NCI-H2081 treated with DMSO at 0.1 percent for 48 hours (cell line): ENCODE data around the gene GALNT17.

Source experiments
- DNase-seq: peaks from one replicate; lab custom pipeline; 2025; lab: John Stamatoyannopoulos, UW

The GALNT17 gene

DNA sequence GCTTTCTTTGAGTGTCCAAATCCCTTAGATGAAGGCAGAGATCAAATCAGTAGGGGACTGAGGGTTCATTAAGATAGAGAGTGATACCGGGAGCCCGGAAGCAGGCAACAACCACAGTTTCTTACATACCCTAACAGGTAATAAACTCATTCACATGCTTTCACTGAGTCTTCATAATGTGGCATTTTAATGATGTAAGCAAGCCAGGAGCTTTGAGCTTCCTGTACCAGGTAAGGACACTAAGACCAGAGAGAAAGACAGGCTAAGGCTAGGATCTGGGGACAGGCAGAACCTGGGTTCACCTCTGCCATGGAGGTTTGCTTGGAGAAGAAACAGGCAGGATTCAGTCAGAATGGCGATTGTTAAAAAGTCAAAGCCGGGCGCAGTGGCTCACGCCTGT lies 618.3 kb downstream of the GALNT17 start:
- DNase-seq = no peak

GRCh38 chr7:71752171-71752935 lies 620.4 kb downstream of the GALNT17 start:
- DNase-seq = no peak

GRCh38 chr7:71753236-71753635 lies 621.3 kb downstream of the GALNT17 start:
- no peak for DNase-seq

DNA sequence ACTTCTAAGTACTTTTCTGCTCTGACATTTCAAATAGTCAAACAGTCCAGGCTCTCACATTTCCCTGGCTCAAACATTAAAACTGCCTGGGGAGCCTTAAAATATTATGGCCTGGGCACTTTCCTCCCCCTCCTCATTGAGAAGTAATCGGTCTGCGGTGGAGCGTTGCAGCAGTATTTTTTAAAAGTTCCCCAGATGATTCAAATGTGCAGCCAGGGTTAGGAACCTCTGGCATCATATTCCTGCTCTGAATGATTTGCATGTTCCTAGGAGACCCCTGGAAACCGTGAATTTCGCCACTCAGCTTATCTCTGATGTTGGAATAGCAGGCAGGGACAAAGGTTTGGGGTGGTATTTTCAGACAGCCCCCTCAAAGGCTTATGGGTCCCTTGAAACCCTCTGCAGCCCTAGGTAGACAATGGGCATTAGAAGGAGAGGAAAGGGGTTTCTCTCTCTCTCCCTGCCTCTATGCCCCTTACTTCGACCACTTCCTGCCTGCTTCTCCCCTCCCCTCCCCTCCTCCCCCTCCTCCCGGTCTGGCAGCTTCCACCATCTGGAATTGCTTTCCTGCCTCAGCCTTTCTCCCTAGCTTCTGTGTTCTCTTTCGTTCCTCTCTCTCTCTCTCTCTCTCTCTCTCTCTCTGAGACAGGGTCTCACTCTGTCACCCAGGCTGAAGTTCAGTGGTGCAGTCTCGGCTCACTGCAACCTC lies 622.2 kb downstream of the GALNT17 start:
- no peak for DNase-seq

GRCh38 chr7:71754828-71755227 lies 622.9 kb downstream of the GALNT17 start:
- DNase-seq = no peak

DNA sequence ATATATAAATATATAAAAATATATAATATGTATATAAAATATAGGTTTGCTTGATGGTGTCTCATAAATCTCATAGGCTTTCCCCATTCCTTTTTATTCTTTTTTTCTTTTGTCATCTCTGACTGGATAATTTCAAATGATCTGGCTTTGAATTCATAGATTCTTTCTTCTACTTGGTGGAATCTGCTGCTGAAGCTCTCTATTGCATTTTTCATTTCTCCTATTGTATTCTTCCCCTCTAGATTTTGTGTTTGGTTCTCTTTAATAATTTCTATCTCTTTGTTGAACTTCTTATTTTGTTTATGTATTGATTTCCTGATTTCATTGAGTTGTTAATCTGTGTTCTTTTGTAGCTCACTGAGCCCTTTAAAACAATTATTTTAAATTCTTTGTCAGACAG lies 629.4 kb downstream of the GALNT17 start:
- no peak for DNase-seq
